ENCODE results near the gene MYO7B. TPM values are rescaled to one million over a fixed set of nuclear protein-coding genes. Genes with fewer than 3 reads are reported as not detected.

Gene MYO7B
- total and polyA plus RNA-seq, 9 of the 15 experiments (the other 6 are each of a cell fraction or from before 2014, with no cell fraction given), result 0.08 TPM; not detected in 8

GRCh38 chr2:127615511-127616166, 80.2 kb downstream of the MYO7B start:
- Histone ChIP-seq H3K36me3 (ENCODE audit: control insufficient read depth, insufficient read depth, low read length) (no peaks in the 10 kb centered on the region), H3K79me2 (ENCODE audit: control insufficient read depth, insufficient read depth, low read length) (no peaks in the 10 kb centered on the region), H3K9ac (ENCODE audit: insufficient read depth in 1 of 2, low read depth in 2 of 2, low read length in 2 of 2) (no peak overlapping the region), H3K4me2 (ENCODE audit: insufficient read depth, low read length) (no peak overlapping the region), H3K27ac (ENCODE audit: extremely low read depth, low read depth, low read length) (no peak overlapping the region), H3K9me1 (ENCODE audit: control insufficient read depth, insufficient read depth, low read length) (no peaks in the 10 kb centered on the region), H3K27me3 (ENCODE audit: control insufficient read depth in 2 of 2, insufficient read depth in 2 of 2, low read length in 2 of 2) (peaks cover 35 to 60% of the 10 kb centered on the region in 2 experiments), H3K4me1 (replicated peaks in 1 of 2; ENCODE audit: control insufficient read depth in 2 of 2, insufficient read depth in 2 of 2, low read length in 2 of 2) (no peaks in the 10 kb centered on the region), H4K20me1 (replicated peaks; ENCODE audit: control insufficient read depth, insufficient read depth, low read length) (no peaks in the 10 kb centered on the region), H3K9me3 (replicated peaks; ENCODE audit: control insufficient read depth, insufficient read depth, low read depth, low read length) (no peaks in the 10 kb centered on the region), H3K4me3 (no peak overlapping the region), H2AFZ (ENCODE audit: low read depth, low read length) (no peak overlapping the region)
- intact Hi-C loops (cut with micrococcal nuclease), result no loop called here
- ATAC-seq, result no peak
- DNase-seq (ENCODE audit: extremely low read depth in 1 of 4, low spot score in 3 of 4), result no peak
- no peak for FAIRE-seq
- POLR2A ChIA-PET, result interaction anchor here (0.6 to 1.6 kb wide), 4 partner anchors 14 to 196 kb away, joined by 3 to 5 read pairs (median 4); no protein-coding TSS in a partner anchor
- in situ Hi-C loops (cut with MboI), result no loop called here
- CTCF ChIA-PET (ENCODE audit: low intra/inter-chr PET ratio), result no interaction called here
- WGBS (ENCODE audit: insufficient coverage, low coverage, missing lambda C conversion rate), result 7% methylated on average over 18 of the region's 18 CpGs
- BruUV-seq (replicated peaks), result no TSS peak
- no peak for TF ChIP-seq LARP7 (IDR thresholded peaks at IDR 0.05)
- no peak for TF ChIP-seq RFX5 (IDR thresholded peaks at IDR 0.05; ENCODE audit: low read depth, low read length)
- no peak for TF ChIP-seq HMG20B (CRISPR knock-in tag; IDR thresholded peaks at IDR 0.05)
- no peak for TF ChIP-seq ZNF263 (CRISPR knock-in tag; IDR thresholded peaks at IDR 0.05; ENCODE audit: borderline replicate concordance)
- TF ChIP-seq E2F8 (IDR thresholded peaks at IDR 0.05; ENCODE audit: low read depth, partially characterized antibody), result no peak
- TF ChIP-seq MXI1 (IDR thresholded peaks at IDR 0.05; ENCODE audit: low read depth, low read length), result no peak
- no peak for TF ChIP-seq HNRNPUL1 (IDR thresholded peaks at IDR 0.05; ENCODE audit: low read length)
- TF ChIP-seq HNRNPLL (IDR thresholded peaks at IDR 0.05; ENCODE audit: low read depth, low read length, poor library complexity, severe bottlenecking), result no peak
- no peak for TF ChIP-seq MEF2A (IDR thresholded peaks at IDR 0.05; ENCODE audit: control insufficient read depth, low read depth, low read length)
- no peak for TF ChIP-seq SMAD4 (CRISPR knock-in tag; conservative IDR thresholded peaks at IDR 0.05)
- TF ChIP-seq ZFP91 (CRISPR knock-in tag; IDR thresholded peaks at IDR 0.05), result no peak
- TF ChIP-seq XRCC5 (IDR thresholded peaks at IDR 0.05; ENCODE audit: low read depth, low read length), result no peak
- TF ChIP-seq BCOR (IDR thresholded peaks at IDR 0.05), result no peak
- no peak for TF ChIP-seq PHF20 (IDR thresholded peaks at IDR 0.05; ENCODE audit: partially characterized antibody)
- no peak for TF ChIP-seq ZBTB11 (CRISPR knock-in tag; IDR thresholded peaks at IDR 0.05)

Data from K562 (cell line).